H9 (cell line): ENCODE data around the gene C16orf92. TPM values are rescaled to one million over a fixed set of nuclear protein-coding genes. Genes with fewer than 3 reads are reported as not detected.

ENCODE experiments used
- DNase-seq: peaks from one replicate; pipeline ENCODE4 v3.0.0-alpha.2; 2017
- H2AFZ ChIP-seq: one replicate; pipeline ENCODE4 v1.6.1; 2013; ENCODE audit warnings: mild to moderate bottlenecking, low read length, control low read depth, moderate library complexity
- H2AK5ac ChIP-seq: 2 replicates; pipeline ENCODE4 v1.6.1; 2013; ENCODE audit warnings: low read length, control low read depth, mixed read lengths; ENCODE audit not compliant: insufficient read length
- H2BK120ac ChIP-seq: one replicate; pipeline ENCODE4 v1.6.1; 2013; ENCODE audit warnings: low read depth, mild to moderate bottlenecking, low read length, control low read depth, inconsistent platforms; ENCODE audit not compliant: poor library complexity, severe bottlenecking
- H2BK12ac ChIP-seq: 2 replicates; pipeline ENCODE4 v1.6.1; 2013; ENCODE audit warnings: low read length, control low read depth, mixed read lengths, low read depth; ENCODE audit not compliant: insufficient read length
- H2BK15ac ChIP-seq: 2 replicates; pipeline ENCODE4 v1.6.1; 2013; ENCODE audit warnings: low read depth, low read length, control low read depth
- H2BK20ac ChIP-seq: one replicate; pipeline ENCODE4 v1.6.1; 2013; ENCODE audit warnings: low read depth, mild to moderate bottlenecking, low read length, control low read depth, inconsistent platforms; ENCODE audit not compliant: poor library complexity, severe bottlenecking
- H2BK5ac ChIP-seq: 2 replicates; pipeline ENCODE4 v1.6.1; 2013; ENCODE audit warnings: low read length, control low read depth, mixed read lengths; ENCODE audit not compliant: insufficient read length
- H3K14ac ChIP-seq: 2 replicates; pipeline ENCODE4 v1.6.1; 2013; ENCODE audit warnings: low read length, control low read depth; ENCODE audit not compliant: insufficient read depth
- H3K18ac ChIP-seq: 2 replicates; pipeline ENCODE4 v1.6.1; 2013; ENCODE audit warnings: low read depth, mild to moderate bottlenecking, mixed read lengths, low read length, control low read depth; ENCODE audit not compliant: insufficient read length
- H3K23ac ChIP-seq: 2 replicates; pipeline ENCODE4 v1.6.1; 2013; ENCODE audit warnings: low read length, control low read depth, mixed read lengths, low read depth; ENCODE audit not compliant: insufficient read length
- H3K23me2 ChIP-seq: 2 replicates; pipeline ENCODE4 v1.6.1; 2013; ENCODE audit warnings: low read depth, mild to moderate bottlenecking, mixed read lengths, low read length, control low read depth; ENCODE audit not compliant: insufficient read length, poor library complexity, severe bottlenecking
- H3K27ac ChIP-seq: 2 replicates; pipeline ENCODE4 v1.5.1; 2013; ENCODE audit warnings: low read length, control low read depth, mixed read lengths, low read depth; ENCODE audit not compliant: insufficient read length
- H3K27me3 ChIP-seq: 2 replicates; pipeline ENCODE4 v1.6.1; 2013; ENCODE audit warnings: low read length, control low read depth, inconsistent platforms; ENCODE audit not compliant: insufficient read depth
- H3K4ac ChIP-seq: 2 replicates; pipeline ENCODE4 v1.6.1; 2013; ENCODE audit warnings: low read depth, mild to moderate bottlenecking, control low read depth, inconsistent platforms, low read length, moderate library complexity
- H3K4me1 ChIP-seq: 2 replicates; pipeline ENCODE4 v1.6.1; 2013; ENCODE audit warnings: low read length, control low read depth, inconsistent platforms; ENCODE audit not compliant: insufficient read depth
- H3K4me2 ChIP-seq: 2 replicates; pipeline ENCODE4 v1.6.1; 2013; ENCODE audit warnings: low read length, control low read depth, mixed read lengths; ENCODE audit not compliant: insufficient read length, insufficient read depth
- H3K56ac ChIP-seq: 2 replicates; pipeline ENCODE4 v1.6.1; 2013; ENCODE audit warnings: low read depth, mild to moderate bottlenecking, mixed read lengths, low read length, control low read depth; ENCODE audit not compliant: insufficient read length
- H3K79me1 ChIP-seq: 2 replicates; pipeline ENCODE4 v1.6.1; 2013; ENCODE audit warnings: low read depth, mild to moderate bottlenecking, moderate library complexity, low read length, control low read depth, inconsistent platforms; ENCODE audit not compliant: insufficient read depth, poor library complexity, severe bottlenecking
- H3K79me2 ChIP-seq: 2 replicates; pipeline ENCODE4 v1.6.1; 2013; ENCODE audit warnings: low read length, control low read depth, inconsistent platforms; ENCODE audit not compliant: insufficient read depth
- H3K9ac ChIP-seq: 2 replicates; pipeline ENCODE4 v1.6.1; 2013; ENCODE audit warnings: low read length, control low read depth, mixed read lengths; ENCODE audit not compliant: insufficient read length; ENCODE audit errors: extremely low read depth
- H3K9me3 ChIP-seq: one replicate; pipeline ENCODE4 v1.6.1; 2013; ENCODE audit warnings: low read depth, low read length, inconsistent platforms; ENCODE audit not compliant: control insufficient read depth
- H3T11ph ChIP-seq: one replicate; pipeline ENCODE4 v1.6.1; 2013; ENCODE audit warnings: mild to moderate bottlenecking, low read length, control low read depth, inconsistent platforms
- H4K20me1 ChIP-seq: one replicate; pipeline ENCODE4 v1.6.1; 2013; ENCODE audit not compliant: control insufficient read depth, insufficient read length, insufficient read depth
- H4K5ac ChIP-seq: 2 replicates; pipeline ENCODE4 v1.6.1; 2013; ENCODE audit warnings: low read depth, mild to moderate bottlenecking, mixed read lengths, low read length, control low read depth; ENCODE audit not compliant: insufficient read length
- H4K8ac ChIP-seq: replicated peaks from 2 replicates; pipeline ENCODE4 v1.6.1; 2013; ENCODE audit warnings: low read length, control low read depth, mixed read lengths, low read depth; ENCODE audit not compliant: insufficient read length
- H4K91ac ChIP-seq: 2 replicates; pipeline ENCODE4 v1.6.1; 2013; ENCODE audit warnings: low read depth, mild to moderate bottlenecking, moderate library complexity, mixed read lengths, low read length, control low read depth; ENCODE audit not compliant: insufficient read length
- H3K27ac Mint-ChIP-seq, 3 experiments: 2 replicates in 2 of 3; 3 replicates in 1 of 3; pipeline ENCODE4 v1.8.0; 2020 to 2021; ENCODE audit warnings: mixed read lengths in 3 of 3, mild to moderate bottlenecking in 1 of 3, moderate library complexity in 1 of 3
- H3K27me3 Mint-ChIP-seq: 2 replicates; pipeline ENCODE4 v1.8.0; 2021; ENCODE audit warnings: low read depth, mild to moderate bottlenecking, moderate library complexity, mixed read lengths
- H3K36me3 Mint-ChIP-seq, 3 experiments: 2 replicates in 2 of 3; 3 replicates in 1 of 3; pipeline ENCODE4 v1.8.0; 2020 to 2021; ENCODE audit warnings: low read depth in 3 of 3, mixed read lengths in 3 of 3; ENCODE audit not compliant: insufficient read depth in 1 of 3
- H3K4me1 Mint-ChIP-seq, 2 experiments: 2 replicates each; pipeline ENCODE4 v1.8.0; 2020; ENCODE audit warnings: mixed read lengths in 2 of 2
- H3K4me3 Mint-ChIP-seq, 2 experiments: 2 replicates in 1 of 2; 3 replicates in 1 of 2; pipeline ENCODE4 v1.8.0; 2020 to 2021; ENCODE audit warnings: mild to moderate bottlenecking in 2 of 2, mixed read lengths in 2 of 2, moderate library complexity in 1 of 2
- H3K9me3 Mint-ChIP-seq, 2 experiments: 2 replicates in 1 of 2; 3 replicates in 1 of 2; pipeline ENCODE4 v1.8.0; 2020; ENCODE audit warnings: mild to moderate bottlenecking in 2 of 2, mixed read lengths in 2 of 2, moderate library complexity in 1 of 2
- CTCF ChIP-seq: fragments of 200-600 bp; sonication (generic); conservative IDR thresholded peaks from 3 replicates; pipeline ENCODE4 v1.8.0; 2021; ENCODE audit warnings: antibody characterized with exemption, mild to moderate bottlenecking
- WGBS: extraction: QIAGEN DNeasy Blood & Tissue Kit; methylation state at CpG from one replicate; pipeline ENCODE4 v1.1.7; 2013; ENCODE audit warnings: missing lambda C conversion rate, low lambda C conversion rate, mixed read lengths; ENCODE audit not compliant: insufficient read length; ENCODE audit errors: extremely low coverage; 5-methylcytosine and 5-hydroxymethylcytosine counted together
- total RNA-seq: library from RNA; stranded (reverse); gene quantifications from 2 replicates; pipeline ENCODE4 v1.2.1, GENCODE V29; 2021

The C16orf92 gene
- total RNA-seq, 1 experiment from 2014 or later = not detected

GRCh38 chr16:29995324-29995910, 27.6 kb upstream of the C16orf92 start, which contains the start of gene HIRIP3:
TSS of gene HIRIP3 (minus strand) at chr16:29995617. CDS start at chr16:29995605, 12 bp downstream.
- Histone ChIP-seq H2BK15ac (no peak within 1 kb of the TSS), H3K9me3 (no peaks in the 10 kb centered on the region), H3K4ac (no peak within 1 kb of the TSS), H2AK5ac (no peak within 1 kb of the TSS), H3K27ac (no peak within 1 kb of the TSS), H4K8ac (no peak within 1 kb of the TSS), H3K79me2 (no peaks in the 10 kb centered on the region; the same call in 1 of the 2 replicates), H3K4me1 (no peaks in the 10 kb centered on the region), H3K56ac (no peak within 1 kb of the TSS), H2BK12ac (no peak within 1 kb of the TSS), H2BK5ac (no peak within 1 kb of the TSS), H2AFZ (peak within 1 kb of the TSS; percentile 66), H4K91ac (no peak within 1 kb of the TSS), H3K4me2 (peak within 1 kb of the TSS; percentile 92), H3K79me1 (no peaks in the 10 kb centered on the region), H3K23ac (no peak within 1 kb of the TSS), H3K23me2 (peaks cover 9% of the 10 kb centered on the region), H2BK120ac (no peak within 1 kb of the TSS), H3K14ac (peak within 1 kb of the TSS; percentile 79), H2BK20ac (no peak within 1 kb of the TSS), H3K18ac (peak within 1 kb of the TSS; percentile 78), H3T11ph (no peak within 1 kb of the TSS), H4K5ac (no peak within 1 kb of the TSS), H3K27me3 (no peaks in the 10 kb centered on the region), H4K20me1 (no peaks in the 10 kb centered on the region), H3K9ac (peak within 1 kb of the TSS; percentile 82)
- Mint-ChIP-seq H3K27me3 (no peaks in the 10 kb centered on the region; the same call in 1 of the 2 replicates), H3K27ac (peak within 1 kb of the TSS; percentile 91 to 99 (median 96)), H3K4me1 (peaks cover 15 to 25% of the 10 kb centered on the region in 2 experiments), H3K4me3 (peak within 1 kb of the TSS; percentile 97 to 98), H3K9me3 (no peaks in the 10 kb centered on the region; a peak in 1 of 5 replicates), H3K36me3 (peaks cover 13 to 53% (median 27%) of the 10 kb centered on the region in 3 experiments)
- peak; percentile 86 for DNase-seq
- no peak for TF ChIP-seq CTCF
- WGBS = no CpG with 5 or more reads among the region's 53 CpGs
